ENCODE results near the gene FXYD3.
"Not testable (repeated sequence)": the region's sequence is repeated elsewhere in the genome, so short reads cannot be mapped to it uniquely, and the experiment has no call there.

Gene FXYD3

DNA sequence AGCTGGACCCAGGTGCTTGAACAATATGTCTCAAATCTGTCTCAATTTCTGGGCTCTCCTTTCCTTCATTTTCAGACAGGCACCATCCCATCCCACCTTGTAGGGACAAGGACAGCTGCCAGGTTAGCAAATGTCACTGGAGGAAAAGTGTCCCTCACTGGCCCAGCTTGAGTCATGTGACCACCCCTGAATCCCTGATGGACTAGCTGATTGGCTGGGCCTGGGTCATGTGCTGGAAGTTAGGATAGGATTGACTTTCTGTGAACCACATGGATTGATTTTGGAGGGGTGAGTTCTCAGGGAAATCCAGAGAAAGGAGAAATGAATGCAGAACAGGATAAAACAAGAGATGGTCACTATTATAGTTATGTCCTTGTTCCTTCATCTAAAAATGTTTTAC, 28.2 kb upstream of the FXYD3 start:
- DNase-seq: no peak

DNA sequence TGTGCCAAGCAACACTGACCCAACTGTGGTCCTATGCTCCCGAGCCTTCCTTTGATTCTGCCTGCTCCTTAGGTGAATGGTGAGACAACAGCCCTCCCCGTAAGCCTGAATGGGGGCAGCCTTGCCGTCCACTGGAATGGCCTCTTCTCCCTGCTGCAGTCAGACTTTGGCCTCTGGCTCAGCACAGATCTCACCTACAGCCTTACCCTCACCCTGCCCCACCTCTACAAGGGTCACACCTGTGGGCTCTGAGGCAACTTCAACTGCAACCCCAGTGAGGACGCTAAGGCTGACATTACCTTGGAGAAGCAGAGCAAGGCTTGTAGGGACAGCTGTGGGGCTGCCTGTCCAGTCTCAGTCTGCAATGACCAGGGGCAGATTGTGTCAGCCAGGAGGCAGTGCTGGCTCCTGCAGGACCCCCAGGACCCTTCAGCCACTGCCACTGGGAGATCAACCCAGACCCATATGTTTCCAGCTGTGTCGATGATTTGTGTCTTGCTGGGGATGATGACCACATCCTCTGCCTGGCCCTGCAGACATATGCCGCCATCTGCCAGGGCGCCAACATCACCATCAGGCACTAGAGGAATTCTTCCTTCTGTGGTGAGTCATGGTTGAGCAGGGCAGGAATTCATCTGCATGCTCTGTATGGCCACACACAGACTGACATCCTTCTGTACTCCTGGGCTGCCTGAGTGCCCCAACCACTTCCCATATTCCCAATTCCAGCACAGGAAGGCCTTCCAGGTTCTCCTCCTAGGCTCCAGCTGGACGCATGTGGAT, 27.3 kb upstream of the FXYD3 start:
- no peak for DNase-seq

DNA sequence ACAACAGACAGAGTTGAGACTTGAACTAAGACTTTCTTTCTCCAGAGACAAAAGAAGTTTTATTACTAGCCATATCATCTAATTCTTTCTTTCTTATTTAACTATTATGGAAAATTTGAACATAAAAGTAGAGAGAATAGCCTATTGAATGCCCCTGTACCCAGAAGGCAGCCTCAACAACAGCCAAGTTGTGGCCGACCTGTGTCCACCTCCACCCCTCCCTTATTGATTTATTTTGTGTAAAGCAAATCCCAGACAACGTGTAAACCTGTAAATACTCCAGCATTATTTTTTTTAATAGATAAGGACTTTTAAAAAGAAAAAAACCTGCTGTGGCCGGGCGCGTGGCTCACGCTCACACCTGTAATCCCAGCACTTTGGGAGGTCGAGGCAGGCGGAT, 26.1 kb upstream of the FXYD3 start:
- no peak for DNase-seq

DNA sequence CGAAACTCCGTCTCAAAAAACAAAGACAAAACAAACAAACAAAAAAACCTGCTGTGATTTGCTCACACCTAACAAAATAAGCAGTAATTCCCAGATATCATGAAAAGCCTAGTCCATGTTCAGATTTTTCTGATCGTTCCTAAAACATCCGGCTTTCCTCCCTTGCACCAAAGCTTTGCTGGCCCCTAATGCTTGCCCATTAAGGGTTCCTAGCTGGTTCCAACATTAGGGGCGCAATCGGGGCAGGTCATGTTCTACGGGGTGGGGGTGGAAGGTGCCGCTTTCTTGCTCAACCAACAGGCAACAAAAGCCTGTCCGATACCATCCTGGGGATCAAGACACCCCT, 25.5 kb upstream of the FXYD3 start:
- DNase-seq: no peak

DNA sequence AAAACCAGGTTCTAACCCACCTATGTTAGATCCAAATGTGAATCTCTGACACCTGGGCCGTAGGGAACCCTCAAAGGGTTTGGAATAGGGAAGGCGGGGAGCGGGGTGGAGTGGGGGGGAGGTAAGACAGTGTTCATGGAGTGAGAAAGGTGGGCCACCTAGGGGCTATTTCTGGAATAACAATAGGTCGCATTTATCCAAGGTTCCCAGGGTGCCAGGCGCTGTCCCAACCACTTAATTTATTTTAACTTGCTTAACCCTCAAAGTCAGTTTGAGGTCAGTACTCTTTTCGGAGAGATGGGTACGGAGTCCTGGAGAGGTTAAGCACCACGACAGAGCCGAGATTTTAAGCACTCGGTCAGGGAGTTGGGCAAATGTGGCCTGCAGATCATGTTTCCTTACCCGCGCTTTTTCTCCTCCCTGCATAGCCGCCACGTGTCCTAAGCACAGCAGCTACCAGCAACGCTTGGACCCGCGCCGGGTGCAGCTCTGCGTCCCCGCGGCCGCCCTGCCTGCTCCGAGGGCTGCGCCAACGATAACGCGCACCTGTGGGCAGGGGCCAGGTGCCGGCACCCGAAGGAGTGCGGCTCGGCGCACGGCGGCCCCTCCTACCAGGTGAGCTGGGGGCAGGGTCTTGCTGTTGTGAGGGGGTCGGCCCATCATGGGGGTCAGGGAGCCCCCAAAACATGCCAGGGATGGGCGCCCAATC, 25.0 kb upstream of the FXYD3 start:
- peak; percentile 54 for DNase-seq

DNA sequence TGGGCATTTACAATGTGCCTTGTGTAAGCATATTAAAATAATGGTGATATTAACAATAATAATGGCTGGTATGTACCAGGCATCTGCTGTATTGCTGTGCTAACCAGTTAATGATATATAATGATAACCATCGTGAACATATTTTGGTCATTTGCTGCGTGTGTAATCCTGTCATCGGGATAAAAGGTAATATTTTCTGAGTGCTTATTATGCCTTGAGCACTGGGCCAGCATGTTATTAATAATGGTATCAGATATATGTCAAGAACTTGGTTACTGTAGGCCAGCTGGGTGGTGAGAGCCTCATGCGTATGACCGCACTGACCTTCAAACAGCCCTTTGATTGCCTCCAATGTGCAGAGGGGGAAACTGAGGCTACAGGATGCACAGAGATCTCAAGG, 22.2 kb upstream of the FXYD3 start:
- DNase-seq: no peak

DNA sequence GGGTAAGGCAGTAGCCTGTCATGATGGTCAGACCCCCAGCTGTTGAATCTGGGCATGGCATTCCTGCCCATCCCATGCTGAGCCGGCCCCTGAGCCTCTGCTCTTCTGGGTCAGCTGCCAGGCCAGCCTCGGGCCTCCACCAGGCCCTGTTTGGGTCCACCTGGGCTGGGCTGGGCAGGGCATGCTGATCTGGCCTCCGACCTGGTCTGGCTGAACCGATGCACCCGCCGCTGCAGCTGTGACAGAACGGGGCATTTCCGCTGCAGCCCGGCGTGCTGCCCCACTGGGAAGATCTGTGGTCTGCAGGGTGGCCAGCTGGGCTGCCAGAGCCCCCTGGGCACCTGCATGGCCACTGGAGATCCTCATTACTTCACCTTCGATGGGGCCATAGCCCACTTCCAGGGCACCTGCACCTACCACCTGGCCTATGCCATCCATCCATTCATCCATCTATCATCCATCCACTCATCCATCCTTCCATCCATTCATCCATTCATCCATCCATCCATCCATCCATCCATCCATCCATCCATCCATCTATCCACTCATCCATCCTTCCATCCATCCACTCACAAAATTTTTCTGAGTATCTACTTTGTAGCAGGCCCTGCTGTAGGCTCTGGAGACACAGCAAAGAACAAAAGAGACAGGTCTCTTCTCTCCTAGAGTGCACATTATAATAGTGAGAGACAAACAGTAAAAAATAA, 21.5 kb upstream of the FXYD3 start:
- no peak for DNase-seq

DNA sequence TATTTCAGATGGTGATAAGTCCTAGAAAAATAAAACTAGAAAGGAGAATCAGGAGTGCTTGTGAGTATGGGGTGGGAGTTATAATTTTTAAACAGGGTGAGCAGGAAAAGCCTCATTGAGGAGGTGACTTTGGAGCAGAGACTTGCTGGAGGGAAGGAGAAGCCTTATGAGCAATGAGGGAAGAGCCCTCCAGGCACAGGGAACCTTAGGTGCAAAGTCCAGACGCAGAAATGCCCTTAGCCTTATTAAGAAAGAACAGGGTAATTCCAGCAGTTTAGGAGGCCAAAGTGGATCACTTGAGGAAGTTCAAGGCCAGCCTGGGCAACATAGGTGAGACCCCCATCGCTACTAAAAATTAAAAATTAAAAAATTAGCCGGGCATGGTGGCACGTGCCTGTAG, 21.0 kb upstream of the FXYD3 start:
- DNase-seq: no peak

DNA sequence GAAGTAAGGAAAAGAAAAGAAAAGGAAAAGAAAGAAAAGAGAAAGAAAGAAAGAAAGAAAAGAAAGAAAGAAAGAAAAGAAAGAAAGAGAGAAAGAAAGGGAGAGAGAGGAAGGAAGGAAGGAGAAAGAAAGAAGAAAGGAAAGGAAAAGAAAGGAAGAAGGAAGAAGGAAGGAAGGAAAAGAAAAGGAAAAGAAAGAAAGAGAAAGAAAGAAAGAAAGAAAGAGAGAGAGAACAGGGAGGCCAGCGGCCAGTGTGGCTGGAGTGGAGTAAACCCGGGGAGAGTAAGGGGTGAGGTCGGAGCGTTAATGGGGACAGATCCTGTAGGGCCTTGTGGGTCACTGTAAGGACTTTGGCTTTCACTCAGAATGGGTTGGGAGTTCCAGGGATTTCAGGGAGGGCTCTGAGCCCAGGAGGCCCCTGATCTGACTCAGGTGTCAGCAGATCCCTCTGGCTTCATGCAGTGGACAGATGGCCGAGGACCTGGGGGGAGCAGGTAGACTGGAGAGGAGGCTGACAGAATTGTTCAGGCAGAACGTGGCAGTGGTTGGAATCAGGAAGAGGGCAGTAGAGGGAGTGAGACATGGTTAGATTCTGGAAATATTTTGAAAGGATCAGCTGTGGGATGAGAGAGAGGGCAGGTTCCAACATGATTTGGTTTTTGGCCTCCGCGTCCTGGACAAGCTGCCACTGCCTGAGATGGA, 19.8 kb upstream of the FXYD3 start:
- no peak for DNase-seq

DNA sequence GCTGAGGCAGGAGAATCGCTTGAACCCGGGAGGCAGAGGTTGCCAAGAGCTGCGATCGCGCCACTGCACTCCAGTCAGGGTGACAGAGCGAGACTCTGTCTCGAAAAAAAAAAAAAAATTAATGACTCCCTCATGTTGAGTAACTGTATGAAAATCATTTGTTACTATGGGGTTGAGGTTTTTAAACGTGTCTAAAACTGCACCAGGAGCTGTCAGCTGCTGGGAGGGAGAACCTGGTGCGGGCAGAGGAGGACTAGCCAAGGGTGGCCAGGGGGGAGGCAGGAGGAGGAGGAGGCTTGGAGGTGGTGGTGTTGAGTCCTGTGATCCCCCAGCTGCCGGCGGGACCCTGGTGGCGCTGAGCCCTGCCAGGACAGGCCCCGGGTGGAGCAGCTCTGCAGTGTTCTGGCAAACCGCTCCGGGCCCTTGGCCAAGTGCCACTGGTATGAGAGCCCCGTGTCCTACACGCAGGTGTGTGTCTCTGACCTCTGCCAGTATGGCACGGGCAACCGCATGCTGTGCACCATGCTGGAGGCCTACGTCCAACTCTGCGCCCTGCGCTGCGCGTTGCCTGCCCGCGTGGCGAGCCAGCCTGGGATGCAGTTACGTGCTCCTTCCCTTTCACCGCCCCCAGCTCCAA, 17.1 kb upstream of the FXYD3 start:
- DNase-seq: no peak

DNA sequence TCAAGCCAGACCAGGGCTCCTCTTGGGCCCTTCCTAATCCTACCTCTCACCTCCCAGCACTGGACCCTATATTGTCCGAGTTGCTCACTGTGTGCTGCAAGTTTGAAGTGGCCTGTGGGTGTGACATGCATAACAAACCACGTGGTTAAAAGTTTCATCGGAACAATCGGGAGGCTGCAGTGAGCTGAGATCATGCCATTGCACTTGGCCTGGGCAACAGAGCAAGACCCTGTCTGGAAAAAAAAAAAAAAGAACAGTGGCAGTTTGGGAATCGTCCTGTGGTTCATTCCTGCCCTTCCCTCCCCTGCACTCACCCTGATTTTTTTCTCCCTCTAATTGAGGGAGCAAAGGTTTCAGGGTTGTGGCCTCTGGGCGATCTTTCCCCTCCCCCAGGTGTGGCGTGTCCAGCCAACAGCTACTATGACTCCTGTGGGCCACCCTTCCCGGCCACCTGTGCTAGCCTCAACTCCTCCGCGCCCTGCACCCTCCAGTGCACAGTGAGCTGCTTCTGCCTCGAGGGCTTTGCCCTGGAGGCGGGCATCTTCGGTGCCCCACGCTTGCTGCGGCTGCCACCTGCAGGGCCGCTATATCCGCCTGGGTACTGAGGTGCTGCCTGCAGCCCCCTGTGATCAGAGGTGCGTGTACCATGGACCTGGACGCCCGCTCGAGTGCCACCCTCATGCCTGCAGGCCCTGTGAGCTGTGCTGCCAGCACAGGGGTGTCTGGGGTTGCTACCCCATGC, 16.3 kb upstream of the FXYD3 start:
- DNase-seq: no peak

DNA sequence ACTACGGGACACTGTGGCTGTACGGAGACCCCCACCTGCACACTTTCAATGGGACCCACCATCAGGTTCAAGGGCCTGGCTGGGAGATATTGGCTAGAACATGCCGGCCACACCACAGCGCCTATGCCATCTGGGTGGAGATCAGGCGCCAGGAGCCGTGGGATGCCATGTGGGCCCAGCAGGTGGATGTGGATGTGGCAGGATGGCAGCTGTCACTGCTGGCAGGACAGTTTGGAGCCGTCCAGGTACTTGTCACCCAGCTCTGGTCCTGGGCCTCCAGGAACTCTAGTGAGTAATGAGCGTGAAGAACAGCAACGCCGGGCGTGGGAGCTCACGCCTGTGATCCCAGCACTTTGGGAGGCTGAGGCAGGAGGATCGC, 15.7 kb upstream of the FXYD3 start:
- DNase-seq: no peak

DNA sequence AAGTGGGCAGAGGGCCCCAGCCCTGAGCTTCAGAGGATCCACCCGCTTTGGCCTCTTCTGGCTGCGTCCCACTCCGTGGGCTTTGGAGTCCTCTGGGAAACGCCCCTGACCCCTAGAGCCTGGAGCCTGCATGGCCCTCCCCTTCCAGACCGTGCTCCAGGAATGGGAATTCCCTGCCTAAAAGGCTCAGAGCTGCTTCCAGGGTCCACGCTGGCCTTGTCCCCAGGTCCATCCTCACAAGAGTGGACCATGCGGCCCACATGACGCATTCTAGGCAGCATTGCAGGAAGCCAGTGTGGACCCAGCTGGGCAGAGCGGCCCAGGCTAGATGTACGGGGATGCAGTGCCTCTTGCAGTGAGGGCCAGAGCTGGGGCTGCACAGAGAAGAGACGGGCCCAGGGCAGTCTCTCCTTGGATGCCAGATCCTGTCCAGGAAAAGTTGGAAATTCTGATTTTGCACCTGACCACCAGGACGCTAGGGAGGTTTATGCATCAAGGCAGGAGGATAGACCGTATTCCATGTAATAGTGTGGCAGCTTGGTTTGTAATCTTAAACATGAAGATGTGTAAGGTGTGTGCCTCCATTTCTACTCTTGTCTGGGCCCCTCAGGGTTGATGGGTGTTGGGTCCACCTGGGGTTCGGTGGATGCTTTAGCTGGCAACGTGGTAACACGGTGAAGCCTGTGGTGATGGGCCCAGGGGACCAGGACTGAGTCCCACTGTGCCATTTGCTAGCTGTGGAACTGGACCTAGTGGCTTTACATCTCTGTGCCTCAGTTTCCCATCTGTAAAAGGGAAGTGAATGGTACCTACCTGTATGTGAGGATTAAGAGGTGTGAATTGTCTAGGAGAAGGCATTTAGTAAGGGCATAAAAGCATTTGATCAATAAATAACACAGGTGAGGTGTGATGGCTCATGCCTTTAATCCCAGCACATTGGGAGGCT, 14.8 kb upstream of the FXYD3 start:
- no peak for DNase-seq

DNA sequence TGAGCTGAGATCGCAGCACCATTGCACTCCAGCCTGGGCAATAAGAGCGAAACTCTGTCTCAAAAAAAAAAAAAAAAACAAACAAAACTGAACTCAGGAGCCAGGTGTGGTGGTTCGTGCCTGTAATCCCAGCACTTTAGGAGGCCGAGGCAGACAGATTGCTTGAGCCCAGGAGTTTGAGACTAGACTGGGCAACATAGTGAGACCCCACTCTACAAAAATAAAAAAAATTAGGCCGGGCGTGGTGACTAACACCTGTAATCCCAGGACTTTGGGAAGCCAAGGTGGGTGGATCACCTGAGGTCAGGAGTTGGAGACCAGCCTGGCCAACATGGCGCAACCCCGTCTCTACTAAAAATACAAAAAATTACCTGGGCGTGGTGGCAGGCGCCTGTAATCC, 13.7 kb upstream of the FXYD3 start:
- not testable (repeated sequence) for DNase-seq

DNA sequence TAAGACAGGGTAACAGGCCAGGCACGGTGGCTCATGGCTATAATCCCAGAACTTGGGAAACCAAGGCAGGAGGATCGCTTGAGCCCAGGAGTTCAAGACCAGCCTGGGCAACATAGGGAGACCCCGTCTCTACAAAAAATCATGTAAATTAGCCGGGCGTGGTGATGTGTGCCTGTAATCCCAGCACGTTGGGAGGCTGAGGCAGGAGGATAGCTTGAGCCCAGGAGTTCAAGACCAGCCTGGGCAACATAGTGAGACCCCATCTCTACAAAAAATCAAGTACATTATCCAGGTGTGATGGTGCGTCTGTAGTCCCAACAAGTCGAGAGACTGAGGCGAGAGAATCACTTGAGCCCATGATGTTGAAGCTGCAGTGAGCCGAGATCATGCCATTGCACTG, 12.0 kb upstream of the FXYD3 start:
- not testable (repeated sequence) for DNase-seq

DNA sequence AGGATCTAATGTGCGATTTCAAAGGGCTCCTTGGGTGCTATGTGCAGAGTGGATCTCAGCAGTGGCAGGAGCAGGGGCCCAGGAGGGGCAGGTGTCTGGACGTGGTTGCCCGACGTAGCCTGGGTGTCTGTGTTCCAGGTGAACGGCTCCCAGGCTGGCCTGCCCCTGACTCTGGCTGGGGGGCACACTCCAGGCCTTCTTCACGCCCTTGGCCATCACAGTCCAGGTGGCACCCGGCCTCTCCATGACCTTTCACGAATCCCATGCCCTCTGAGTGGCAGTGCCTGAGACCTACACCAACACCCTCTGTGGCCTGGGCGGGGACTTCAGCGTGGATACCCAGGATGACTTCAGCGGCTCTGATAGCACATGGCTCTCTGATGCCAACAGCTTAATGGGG, 11.3 kb upstream of the FXYD3 start:
- no peak for DNase-seq

DNA sequence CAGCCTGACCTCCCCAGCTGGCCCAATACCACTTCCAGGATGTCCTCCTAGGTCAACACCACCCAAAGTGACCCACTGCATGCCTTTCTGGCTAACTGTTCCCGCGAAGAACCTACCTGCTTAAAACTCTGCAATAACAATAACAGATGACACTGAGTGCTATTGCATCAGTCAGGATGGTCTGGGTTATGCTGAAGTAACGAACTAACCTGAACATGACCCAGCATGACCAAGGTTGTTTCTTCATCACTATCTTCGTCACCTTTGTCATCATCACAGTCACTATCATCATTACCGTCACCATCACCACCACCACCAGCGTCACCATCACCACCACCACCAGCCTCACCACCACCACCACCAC, 10.6 kb upstream of the FXYD3 start:
- DNase-seq: no peak

DNA sequence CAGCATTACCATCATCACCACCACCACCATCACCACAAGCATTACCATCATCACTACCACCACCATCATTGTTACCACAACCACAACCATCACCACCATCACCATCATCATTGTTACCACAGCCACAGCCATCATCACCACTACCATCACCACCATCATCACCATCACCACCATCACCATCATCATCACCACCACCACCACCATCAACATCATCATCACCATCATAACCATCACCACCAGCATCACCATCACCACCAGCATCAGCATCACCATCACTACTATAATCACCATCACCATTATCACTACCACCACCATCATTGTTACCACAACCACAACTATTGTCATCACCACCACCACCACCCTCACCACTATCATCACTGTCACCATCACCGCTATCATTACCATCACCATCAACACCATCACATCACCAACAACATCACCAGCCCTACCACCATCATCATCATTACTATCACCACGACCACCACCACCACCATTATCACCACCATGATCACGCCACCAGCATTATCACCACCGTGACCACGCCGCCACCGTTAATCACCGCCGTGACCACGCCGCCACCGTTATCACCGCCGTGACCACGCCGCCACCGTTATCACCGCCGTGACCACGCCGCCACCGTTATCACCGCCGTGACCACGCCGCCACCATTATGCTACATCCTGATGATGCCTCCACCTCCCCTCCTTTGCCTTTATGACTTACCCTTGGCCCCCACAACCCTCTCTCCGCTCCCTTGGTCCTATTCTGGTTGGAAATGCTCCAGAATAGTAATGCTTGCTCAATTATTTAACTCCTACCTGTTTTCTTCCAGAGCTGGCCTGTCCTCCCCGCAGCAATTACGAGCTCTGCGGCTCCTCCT, 10.0 kb upstream of the FXYD3 start:
- DNase-seq: no peak

DNA sequence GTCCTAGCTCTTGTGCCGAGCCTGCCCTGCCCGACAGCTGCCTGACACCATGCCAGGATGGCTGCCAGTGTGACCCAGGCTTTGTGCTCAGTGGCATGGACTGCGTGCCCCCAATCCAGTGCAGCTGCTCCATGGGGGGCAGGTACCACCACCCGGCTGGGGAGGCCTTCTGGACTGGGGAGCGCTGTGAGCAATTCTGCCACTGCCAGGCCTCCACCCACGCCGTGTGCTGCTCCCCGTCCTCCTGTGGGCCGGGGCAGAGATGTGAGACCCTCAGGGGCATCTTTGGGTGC, 9.4 kb upstream of the FXYD3 start:
- no peak for DNase-seq

DNA sequence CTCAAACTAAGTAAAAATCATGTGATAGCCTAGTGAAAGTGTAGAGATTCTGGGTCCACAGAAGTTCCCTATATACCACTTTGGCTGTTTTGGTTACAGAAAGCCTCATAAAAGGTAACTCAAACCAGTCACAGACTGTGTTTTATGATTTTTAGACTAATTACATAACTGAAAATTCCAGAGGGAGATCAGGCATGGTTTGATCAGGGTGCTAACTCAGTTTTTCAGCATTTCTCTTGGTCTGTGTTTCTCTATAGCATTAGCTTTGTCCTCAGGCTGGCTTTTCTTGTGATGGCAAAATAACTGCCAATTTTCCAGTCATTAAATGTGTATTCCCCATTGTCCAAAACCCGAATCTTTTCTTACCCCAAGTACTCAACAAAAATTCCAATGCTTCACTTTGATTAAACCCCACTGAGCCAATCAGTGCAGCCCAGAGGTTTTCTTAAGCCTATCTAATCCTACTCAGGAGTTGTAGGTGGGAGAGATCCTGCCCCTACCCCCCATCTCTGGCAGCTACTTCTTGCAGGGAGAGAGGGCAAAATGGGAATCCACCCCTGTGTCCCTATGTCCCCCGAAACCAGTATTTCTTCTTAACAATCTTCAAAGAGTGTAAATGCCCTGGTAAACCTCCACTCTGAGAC, 8.6 kb upstream of the FXYD3 start:
- DNase-seq: no peak
